HG02798 (cell line): ENCODE measurements around the gene PARP16.
"Not testable (repeated sequence)": the region's sequence is repeated elsewhere in the genome, so short reads cannot be mapped to it uniquely, and the experiment has no call there.

Experiments
- ATAC-seq: cut with Tn5 transposase; IDR thresholded peaks from one replicate; pipeline ENCODE4 v1.9.1; 2021; ENCODE audit warnings: mild to moderate bottlenecking; ENCODE audit not compliant: unreplicated experiment, poor library complexity

PARP16 gene

GRCh38 chr15:65246026-65246714, 40.5 kb downstream of the PARP16 start:
- ATAC-seq, result no peak

- no peak for ATAC-seq
Observed at GRCh38 chr15:65245096-65245856, 41.4 kb downstream of the PARP16 start.

GRCh38 chr15:65244638-65245037, 42.0 kb downstream of the PARP16 start:
- ATAC-seq, result no peak

- ATAC-seq, result not testable (repeated sequence)
Observed at GRCh38 chr15:65236443-65236842, 50.2 kb downstream of the PARP16 start.

GRCh38 chr15:65233696-65234095, 53.0 kb downstream of the PARP16 start:
- no peak for ATAC-seq

- no peak for ATAC-seq
Observed at GRCh38 chr15:65232520-65232919, 54.2 kb downstream of the PARP16 start.

GRCh38 chr15:65231306-65231705, 55.4 kb downstream of the PARP16 start:
- no peak for ATAC-seq

GRCh38 chr15:65226901-65227300, 59.8 kb downstream of the PARP16 start:
- ATAC-seq, result not testable (repeated sequence)

GRCh38 chr15:65226221-65226620, 60.5 kb downstream of the PARP16 start:
- ATAC-seq, result no peak

- no peak for ATAC-seq
Observed at GRCh38 chr15:65223996-65224395, 62.7 kb downstream of the PARP16 start.

- ATAC-seq, result no peak
Observed at GRCh38 chr15:65222891-65223290, 63.8 kb downstream of the PARP16 start.

GRCh38 chr15:65221697-65222096, 65.0 kb downstream of the PARP16 start:
- no peak for ATAC-seq

- no peak for ATAC-seq
Observed at GRCh38 chr15:65219137-65219536, 67.5 kb downstream of the PARP16 start.

GRCh38 chr15:65217526-65218482, 68.9 kb downstream of the PARP16 start:
- ATAC-seq, result no peak

GRCh38 chr15:65215496-65215895, 71.2 kb downstream of the PARP16 start:
- ATAC-seq, result no peak

- no peak for ATAC-seq
Observed at GRCh38 chr15:65214010-65214409, 72.7 kb downstream of the PARP16 start.

GRCh38 chr15:65213241-65213640, 73.4 kb downstream of the PARP16 start:
- no peak for ATAC-seq

- no peak for ATAC-seq
Observed at GRCh38 chr15:65212097-65212496, 74.6 kb downstream of the PARP16 start.

- no peak for ATAC-seq
Observed at GRCh38 chr15:65211482-65211982, 75.2 kb downstream of the PARP16 start.

- no peak for ATAC-seq
Observed at GRCh38 chr15:65210770-65211481, 75.8 kb downstream of the PARP16 start, which contains the start of gene CILP. Gene CILP (minus strand): TSS chr15:65211473. CDS start chr15:65209755, 1,718 bp downstream.
